CD4-positive, alpha-beta T cell treated with Interleukin-4 for 4 hours (primary cell): ENCODE results near the gene PRDX5.
"Not testable (repeated sequence)": the region's sequence is repeated elsewhere in the genome, so short reads cannot be mapped to it uniquely, and the experiment has no call there.

Source experiments
- DNase-seq: peaks from one replicate; pipeline ENCODE4 v3.0.0-alpha.2; 2020

Gene PRDX5

GRCh38 chr11:64306563-64306875, 11.4 kb upstream of the PRDX5 start:
- DNase-seq = no peak

GRCh38 chr11:64306876-64307622, 10.9 kb upstream of the PRDX5 start:
- no peak for DNase-seq

GRCh38 chr11:64307795-64308194, 10.1 kb upstream of the PRDX5 start:
- not testable (repeated sequence) for DNase-seq

- no peak for DNase-seq
Observed at GRCh38 chr11:64312947-64313346, 5.0 kb upstream of the PRDX5 start.

DNA sequence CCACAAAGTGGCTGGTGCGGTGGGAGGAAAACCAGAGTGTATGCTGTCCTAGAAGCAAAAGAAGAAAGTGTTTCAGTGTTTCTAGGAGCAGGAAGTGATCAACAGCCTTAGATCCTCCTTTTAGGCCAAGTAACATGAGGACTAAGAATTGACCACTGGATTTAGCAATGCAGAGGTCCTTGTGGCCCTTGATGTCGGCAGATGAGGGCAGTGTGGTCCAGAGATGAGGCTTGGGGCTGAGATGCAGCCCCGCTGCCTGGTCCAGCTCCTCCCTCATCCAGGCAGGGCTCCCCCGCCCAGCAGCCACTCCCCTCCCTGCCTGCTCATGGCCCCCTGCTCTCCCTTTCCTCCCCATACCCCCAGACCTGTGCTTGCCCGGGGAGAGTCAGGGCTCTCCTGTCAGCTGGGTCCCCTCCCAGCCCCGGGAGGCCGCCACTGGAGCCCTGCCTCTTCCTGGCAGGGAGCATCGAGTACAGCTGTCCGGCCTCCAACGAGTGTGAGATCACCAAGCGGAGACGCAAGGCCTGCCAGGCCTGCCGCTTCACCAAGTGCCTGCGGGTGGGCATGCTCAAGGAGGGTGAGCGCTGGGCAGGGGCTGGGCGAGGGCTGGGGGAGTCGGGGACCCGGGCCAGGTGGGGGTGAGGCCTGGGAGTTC, 4.3 kb upstream of the PRDX5 start:
- no peak for DNase-seq

- no peak for DNase-seq
Observed at GRCh38 chr11:64314146-64314804, 3.6 kb upstream of the PRDX5 start.

- DNase-seq = no peak
Observed at GRCh38 chr11:64314805-64315561, 2.9 kb upstream of the PRDX5 start.

DNA sequence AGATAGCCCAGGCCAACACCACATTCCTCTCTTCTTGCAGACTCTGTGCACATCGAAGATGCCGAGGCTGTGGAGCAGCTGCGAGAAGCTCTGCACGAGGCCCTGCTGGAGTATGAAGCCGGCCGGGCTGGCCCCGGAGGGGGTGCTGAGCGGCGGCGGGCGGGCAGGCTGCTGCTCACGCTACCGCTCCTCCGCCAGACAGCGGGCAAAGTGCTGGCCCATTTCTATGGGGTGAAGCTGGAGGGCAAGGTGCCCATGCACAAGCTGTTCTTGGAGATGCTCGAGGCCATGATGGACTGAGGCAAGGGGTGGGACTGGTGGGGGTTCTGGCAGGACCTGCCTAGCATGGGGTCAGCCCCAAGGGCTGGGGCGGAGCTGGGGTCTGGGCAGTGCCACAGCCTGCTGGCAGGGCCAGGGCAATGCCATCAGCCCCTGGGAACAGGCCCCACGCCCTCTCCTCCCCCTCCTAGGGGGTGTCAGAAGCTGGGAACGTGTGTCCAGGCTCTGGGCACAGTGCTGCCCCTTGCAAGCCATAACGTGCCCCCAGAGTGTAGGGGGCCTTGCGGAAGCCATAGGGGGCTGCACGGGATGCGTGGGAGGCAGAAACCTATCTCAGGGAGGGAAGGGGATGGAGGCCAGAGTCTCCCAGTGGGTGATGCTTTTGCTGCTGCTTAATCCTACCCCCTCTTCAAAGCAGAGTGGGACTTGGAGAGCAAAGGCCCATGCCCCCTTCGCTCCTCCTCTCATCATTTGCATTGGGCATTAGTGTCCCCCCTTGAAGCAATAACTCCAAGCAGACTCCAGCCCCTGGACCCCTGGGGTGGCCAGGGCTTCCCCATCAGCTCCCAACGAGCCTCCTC, 2.0 kb upstream of the PRDX5 start:
- not testable (repeated sequence) for DNase-seq

- peak; percentile 27 for DNase-seq
Observed at GRCh38 chr11:64316672-64317324, 1.1 kb upstream of the PRDX5 start.

GRCh38 chr11:64317325-64317960, 478 bp upstream of the PRDX5 start, which contains the start of gene TRMT112:
TRMT112 (minus strand) TSS chr11:64317559; CDS start chr11:64317526, 33 bp downstream.
- DNase-seq = peak; percentile 99

- no peak for DNase-seq
Observed at GRCh38 chr11:64318766-64319761, 1.1 kb downstream of the PRDX5 start.

DNA sequence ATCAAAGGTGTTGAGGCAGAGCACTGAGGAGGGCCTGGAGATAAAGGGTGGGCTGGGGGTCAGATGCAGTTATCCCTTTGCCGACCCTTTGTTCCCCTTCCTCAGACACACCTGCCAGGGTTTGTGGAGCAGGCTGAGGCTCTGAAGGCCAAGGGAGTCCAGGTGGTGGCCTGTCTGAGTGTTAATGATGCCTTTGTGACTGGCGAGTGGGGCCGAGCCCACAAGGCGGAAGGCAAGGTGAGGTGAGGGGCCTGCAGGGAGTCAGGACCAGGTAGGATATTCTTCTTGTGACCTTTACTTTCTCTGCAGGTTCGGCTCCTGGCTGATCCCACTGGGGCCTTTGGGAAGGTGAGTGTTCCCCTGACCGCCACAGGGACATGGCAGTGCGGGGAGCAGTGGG, 2.6 kb downstream of the PRDX5 start:
- DNase-seq = no peak

DNA sequence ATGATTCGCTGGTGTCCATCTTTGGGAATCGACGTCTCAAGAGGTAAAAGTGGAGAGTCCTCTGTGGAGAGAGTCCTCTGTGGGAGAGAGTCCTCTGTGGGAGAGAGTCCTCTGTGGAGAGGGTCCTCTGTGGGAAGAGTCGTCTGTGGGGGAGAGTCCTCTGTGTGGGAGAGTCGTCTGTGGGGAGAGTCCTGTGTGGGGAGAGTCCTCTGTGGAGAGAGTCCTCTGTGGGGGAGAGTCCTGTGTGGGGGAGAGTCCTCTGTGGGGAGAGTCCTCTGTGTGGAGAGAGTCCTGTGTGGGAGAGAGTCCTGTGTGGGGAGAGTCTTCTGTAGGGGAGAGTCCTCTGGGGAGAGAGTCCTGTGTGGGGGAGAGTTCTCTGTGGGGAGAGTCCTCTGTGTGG, 3.1 kb downstream of the PRDX5 start:
- DNase-seq = no peak

DNA sequence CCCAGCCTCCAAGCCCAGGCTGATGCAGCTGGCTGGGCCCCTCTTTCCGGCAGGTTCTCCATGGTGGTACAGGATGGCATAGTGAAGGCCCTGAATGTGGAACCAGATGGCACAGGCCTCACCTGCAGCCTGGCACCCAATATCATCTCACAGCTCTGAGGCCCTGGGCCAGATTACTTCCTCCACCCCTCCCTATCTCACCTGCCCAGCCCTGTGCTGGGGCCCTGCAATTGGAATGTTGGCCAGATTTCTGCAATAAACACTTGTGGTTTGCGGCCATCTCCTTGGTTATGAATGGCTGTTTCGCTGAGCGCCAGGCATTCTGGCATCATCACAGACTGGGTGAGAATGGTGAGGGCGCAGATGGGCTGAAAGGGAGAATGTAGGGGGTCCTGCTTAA, 3.6 kb downstream of the PRDX5 start:
- DNase-seq = no peak

DNA sequence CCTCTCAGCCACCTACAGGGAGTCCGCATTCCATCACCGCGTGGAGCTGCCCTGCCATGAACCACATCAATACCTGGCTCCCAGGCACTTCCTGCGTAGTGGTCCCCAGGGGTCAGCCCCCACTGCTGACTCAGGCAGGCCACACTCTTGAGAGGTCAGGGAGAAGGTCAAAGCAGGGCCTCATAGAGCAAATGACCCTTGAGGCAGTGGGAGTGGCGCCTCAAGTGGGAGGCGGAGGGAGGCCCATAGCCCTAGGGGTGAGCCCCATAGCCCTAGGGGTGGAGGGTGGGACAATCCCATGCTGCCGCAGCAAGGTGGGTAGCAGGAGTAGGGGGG, 5.0 kb downstream of the PRDX5 start:
- no peak for DNase-seq

- no peak for DNase-seq
Observed at GRCh38 chr11:64323373-64323772, 5.5 kb downstream of the PRDX5 start.

DNA sequence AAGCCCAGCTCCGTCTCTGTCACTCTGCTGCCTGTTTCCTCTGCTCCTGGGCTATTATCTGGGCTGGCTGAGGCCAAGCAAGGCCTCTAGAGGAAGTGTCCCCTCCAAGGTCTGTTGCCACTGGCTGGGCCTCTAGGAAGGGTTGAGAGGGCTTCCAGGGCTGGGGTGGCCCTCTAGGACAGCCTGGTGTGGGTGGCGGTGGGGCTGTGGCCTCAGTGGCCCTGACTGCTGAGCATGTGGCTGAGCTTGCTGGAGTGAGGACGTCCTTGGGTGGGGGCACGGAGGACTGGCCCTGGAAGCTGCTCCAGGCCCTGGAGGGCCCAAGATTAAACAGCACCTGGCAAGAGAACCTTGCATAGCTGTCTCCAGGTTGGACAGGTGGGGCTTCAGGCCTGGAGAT, 6.1 kb downstream of the PRDX5 start:
- DNase-seq = not testable (repeated sequence)

- no peak for DNase-seq
Observed at GRCh38 chr11:64324692-64325469, 7.0 kb downstream of the PRDX5 start.

DNA sequence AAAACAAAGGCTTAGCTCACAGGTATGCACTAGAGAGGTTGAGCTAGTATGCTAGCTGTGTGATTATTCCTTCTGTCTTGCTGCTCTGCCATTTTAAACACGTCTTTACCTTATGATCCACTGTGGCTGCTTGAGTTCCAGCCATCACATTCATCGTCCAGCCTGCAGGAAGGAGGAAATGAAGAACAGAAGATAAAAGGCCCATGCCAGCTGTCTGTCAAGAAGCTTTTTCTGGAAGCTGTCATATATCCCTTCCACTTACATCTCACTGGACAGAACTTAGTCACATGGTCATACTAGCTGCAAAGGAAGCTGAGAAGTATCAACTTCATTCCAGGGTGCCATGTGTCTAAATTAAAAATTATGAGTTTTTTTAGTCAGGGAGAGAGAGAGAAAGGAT, 9.5 kb downstream of the PRDX5 start:
- no peak for DNase-seq
